ENCODE measurements around the gene MRM3. TPM values are rescaled to one million over a fixed set of nuclear protein-coding genes. Genes with fewer than 3 reads are reported as not detected.

The MRM3 gene
- total RNA-seq, 1 donor from 2014 or later, result 8.3 TPM

- peaks cover under 1% of the 10 kb centered on the region for H3K4me1 Mint-ChIP-seq (ENCODE audit: low read depth, unreplicated experiment)
- Histone ChIP-seq H3K36me3 (ENCODE audit: insufficient read depth, low read length) (peaks cover 57% of the 10 kb centered on the region), H3K4me1 (ENCODE audit: insufficient read depth, low read length) (peaks cover 2% of the 10 kb centered on the region), H4K20me1 (ENCODE audit: insufficient read depth, low read length) (peaks cover 91% of the 10 kb centered on the region), H2AFZ (ENCODE audit: low read depth, low read length) (no peak overlapping the region), H3K4me2 (ENCODE audit: low read length) (no peak overlapping the region), H3K27ac (ENCODE audit: low read depth, low read length) (no peak overlapping the region), H3K79me2 (ENCODE audit: insufficient read depth, low read length) (peaks cover 74% of the 10 kb centered on the region), H3K9ac (ENCODE audit: low read length) (no peak overlapping the region), H3K9me3 (ENCODE audit: insufficient read depth, low read depth, low read length) (no peaks in the 10 kb centered on the region), H3K4me3 (ENCODE audit: insufficient read depth, low read depth, low read length) (no peak overlapping the region), H3K27me3 (ENCODE audit: insufficient read depth, low read length) (no peaks in the 10 kb centered on the region)
- TF ChIP-seq EZH2 (IDR thresholded peaks at IDR 0.05; ENCODE audit: insufficient read depth, low read length) (no peak), CTCF (IDR thresholded peaks at IDR 0.05; ENCODE audit: insufficient read depth, low read depth, low read length) (no peak)
- H3K27me3 Mint-ChIP-seq (ENCODE audit: low read depth, unreplicated experiment), result no peaks in the 10 kb centered on the region
- FAIRE-seq (no peak), DNase-seq (ENCODE audit: low read depth) (no peak)
- H3K9me3 Mint-ChIP-seq (ENCODE audit: unreplicated experiment), result peaks cover 9% of the 10 kb centered on the region
- H3K36me3 Mint-ChIP-seq (ENCODE audit: low read depth, unreplicated experiment), result peaks cover 62% of the 10 kb centered on the region
- H3K4me3 Mint-ChIP-seq (ENCODE audit: unreplicated experiment), result no peak overlapping the region
- H3K27ac Mint-ChIP-seq (ENCODE audit: unreplicated experiment), result no peak overlapping the region
These were observed 36.7 kb upstream of the MRM3 start for GRCh38 chr17:745406-745805.

GRCh38 chr17:746181-746580 is 36.0 kb upstream of the MRM3 start:
- Mint-ChIP-seq H3K27ac (ENCODE audit: unreplicated experiment) (no peak overlapping the region), H3K4me3 (ENCODE audit: unreplicated experiment) (no peak overlapping the region), H3K36me3 (ENCODE audit: low read depth, unreplicated experiment) (peaks cover 55% of the 10 kb centered on the region), H3K9me3 (ENCODE audit: unreplicated experiment) (peaks cover 9% of the 10 kb centered on the region), H3K27me3 (ENCODE audit: low read depth, unreplicated experiment) (no peaks in the 10 kb centered on the region), H3K4me1 (ENCODE audit: low read depth, unreplicated experiment) (peaks cover 2% of the 10 kb centered on the region)
- H3K27me3 ChIP-seq (ENCODE audit: insufficient read depth, low read length), result no peaks in the 10 kb centered on the region
- peaks cover 80% of the 10 kb centered on the region for H3K79me2 ChIP-seq (ENCODE audit: insufficient read depth, low read length)
- H4K20me1 ChIP-seq (ENCODE audit: insufficient read depth, low read length), result peaks cover 91% of the 10 kb centered on the region
- no peak for FAIRE-seq
- DNase-seq (ENCODE audit: low read depth), result no peak
- no peaks in the 10 kb centered on the region for H3K9me3 ChIP-seq (ENCODE audit: insufficient read depth, low read depth, low read length)
- no peak overlapping the region for H3K4me2 ChIP-seq (ENCODE audit: low read length)
- peaks cover 10% of the 10 kb centered on the region for H3K4me1 ChIP-seq (ENCODE audit: insufficient read depth, low read length)
- peaks cover 54% of the 10 kb centered on the region for H3K36me3 ChIP-seq (ENCODE audit: insufficient read depth, low read length)
- no peak overlapping the region for H3K9ac ChIP-seq (ENCODE audit: low read length)
- TF ChIP-seq CTCF (IDR thresholded peaks at IDR 0.05; ENCODE audit: insufficient read depth, low read depth, low read length) (no peak), EZH2 (IDR thresholded peaks at IDR 0.05; ENCODE audit: insufficient read depth, low read length) (no peak)
- no peak overlapping the region for H3K4me3 ChIP-seq (ENCODE audit: insufficient read depth, low read depth, low read length)
- H3K27ac ChIP-seq (ENCODE audit: low read depth, low read length), result no peak overlapping the region
- H2AFZ ChIP-seq (ENCODE audit: low read depth, low read length), result no peak overlapping the region

GRCh38 chr17:746783-747629 is 35.1 kb upstream of the MRM3 start:
- H3K36me3 Mint-ChIP-seq (ENCODE audit: low read depth, unreplicated experiment), result peaks cover 48% of the 10 kb centered on the region

More at GRCh38 chr17:746783-747629, 35.1 kb upstream of the MRM3 start:
- H3K4me3 ChIP-seq (ENCODE audit: insufficient read depth, low read depth, low read length), result no peak overlapping the region
- H3K9me3 Mint-ChIP-seq (ENCODE audit: unreplicated experiment), result peaks cover 9% of the 10 kb centered on the region
- H3K36me3 ChIP-seq (ENCODE audit: insufficient read depth, low read length), result peaks cover 50% of the 10 kb centered on the region
- DNase-seq (ENCODE audit: low read depth) (no peak), FAIRE-seq (no peak)
- peaks cover 14% of the 10 kb centered on the region for H3K4me1 ChIP-seq (ENCODE audit: insufficient read depth, low read length)
- no peaks in the 10 kb centered on the region for H3K27me3 Mint-ChIP-seq (ENCODE audit: low read depth, unreplicated experiment)
- H3K9ac ChIP-seq (ENCODE audit: low read length), result no peak overlapping the region
- peaks cover 85% of the 10 kb centered on the region for H4K20me1 ChIP-seq (ENCODE audit: insufficient read depth, low read length)
- no peaks in the 10 kb centered on the region for H3K27me3 ChIP-seq (ENCODE audit: insufficient read depth, low read length)
- H3K27ac Mint-ChIP-seq (ENCODE audit: unreplicated experiment), result no peak overlapping the region
- H3K4me3 Mint-ChIP-seq (ENCODE audit: unreplicated experiment), result no peak overlapping the region
- no peak overlapping the region for H3K4me2 ChIP-seq (ENCODE audit: low read length)
- H2AFZ ChIP-seq (ENCODE audit: low read depth, low read length), result no peak overlapping the region
- no peak overlapping the region for H3K27ac ChIP-seq (ENCODE audit: low read depth, low read length)
- H3K4me1 Mint-ChIP-seq (ENCODE audit: low read depth, unreplicated experiment), result peaks cover 2% of the 10 kb centered on the region
- H3K9me3 ChIP-seq (ENCODE audit: insufficient read depth, low read depth, low read length), result no peaks in the 10 kb centered on the region
- peaks cover 82% of the 10 kb centered on the region for H3K79me2 ChIP-seq (ENCODE audit: insufficient read depth, low read length)
- TF ChIP-seq EZH2 (IDR thresholded peaks at IDR 0.05; ENCODE audit: insufficient read depth, low read length) (no peak), CTCF (IDR thresholded peaks at IDR 0.05; ENCODE audit: insufficient read depth, low read depth, low read length) (no peak)
